ENCODE measurements around the gene KIDINS220.
A peak's percentile ranks its signal among the peaks of the same experiment; 100 is the strongest.

The KIDINS220 gene

DNA sequence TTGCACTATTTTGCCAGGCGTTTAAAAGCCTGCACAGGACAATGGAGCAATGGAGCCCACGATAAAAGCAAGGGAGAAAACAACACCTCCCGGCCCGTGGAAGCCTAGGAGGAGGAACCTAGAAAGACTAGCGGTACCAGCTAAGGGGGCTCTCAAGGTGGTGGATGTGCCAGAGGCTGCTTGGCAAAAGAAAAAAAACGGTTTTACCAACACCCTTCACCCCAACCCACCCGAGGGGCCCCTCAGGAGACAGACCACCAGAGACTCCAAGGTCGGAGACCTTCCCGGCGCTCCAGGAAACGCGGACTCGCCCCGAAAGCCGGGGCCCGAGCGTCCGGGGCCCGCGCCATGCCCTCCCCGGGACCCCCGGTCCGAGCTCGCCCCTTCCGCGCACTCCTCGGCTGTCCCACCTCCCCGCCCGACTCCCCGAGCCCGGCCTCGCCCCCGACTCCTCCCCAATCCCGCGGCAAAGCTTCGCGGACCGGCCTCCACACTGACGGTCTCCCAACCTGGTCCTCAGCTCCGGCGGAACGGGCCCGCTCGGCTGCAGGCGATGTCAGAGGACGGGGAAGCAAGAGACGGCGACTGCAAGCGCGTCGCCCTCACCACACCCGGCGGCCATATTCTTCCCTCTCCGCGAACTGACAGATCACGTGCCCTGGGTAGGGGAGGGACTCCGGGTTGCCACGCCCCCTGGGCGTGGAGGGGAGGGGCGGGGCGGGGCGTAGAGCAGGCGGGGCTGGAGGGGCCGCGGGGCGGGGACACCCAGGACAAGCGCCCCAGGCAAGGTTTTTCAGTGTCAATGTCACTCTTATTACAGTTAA, at the start of gene KIDINS220:
Gene KIDINS220, minus strand, starts transcription at position 643 of the 824 bp plus-strand sequence. CDS start 10,520 bp downstream, outside the sequence.
- DNase-seq, result peak; percentile 35 to 62

DNA sequence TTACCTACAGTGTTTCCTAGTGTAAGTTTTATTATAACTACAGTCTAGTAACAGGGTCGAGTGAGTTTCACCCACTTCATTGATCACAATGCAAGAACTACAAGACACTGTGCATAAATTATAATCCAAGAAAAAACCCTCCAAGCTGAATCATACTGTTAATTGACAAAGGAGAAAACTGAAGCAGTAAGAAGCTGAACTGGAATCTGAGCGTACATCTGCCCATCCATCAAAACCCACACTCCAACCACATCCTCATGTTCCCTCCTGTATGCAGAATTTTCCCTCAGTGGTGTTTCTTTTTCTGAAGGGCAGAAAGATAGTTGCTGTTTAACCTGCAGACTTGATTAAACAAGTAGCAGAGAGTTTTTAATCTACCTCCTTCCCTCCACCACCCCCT, 49.5 kb upstream of the KIDINS220 start:
- DNase-seq, result no peak

DNA sequence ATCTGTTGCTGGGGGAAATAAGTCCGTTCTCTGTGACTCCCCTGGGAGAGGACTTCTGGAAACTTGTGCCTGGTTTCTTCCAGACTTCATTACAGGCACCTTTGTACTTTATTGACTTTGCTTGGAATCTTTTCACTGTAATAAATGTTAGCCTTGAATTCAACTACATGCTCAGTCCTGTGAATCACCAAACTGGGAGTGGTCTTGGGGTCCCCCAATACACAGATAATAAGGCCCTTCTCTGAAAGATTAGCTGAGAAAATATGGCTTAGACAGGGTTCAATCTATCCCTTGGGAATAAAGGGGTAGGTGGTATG, 48.7 kb upstream of the KIDINS220 start:
- no peak for DNase-seq

DNA sequence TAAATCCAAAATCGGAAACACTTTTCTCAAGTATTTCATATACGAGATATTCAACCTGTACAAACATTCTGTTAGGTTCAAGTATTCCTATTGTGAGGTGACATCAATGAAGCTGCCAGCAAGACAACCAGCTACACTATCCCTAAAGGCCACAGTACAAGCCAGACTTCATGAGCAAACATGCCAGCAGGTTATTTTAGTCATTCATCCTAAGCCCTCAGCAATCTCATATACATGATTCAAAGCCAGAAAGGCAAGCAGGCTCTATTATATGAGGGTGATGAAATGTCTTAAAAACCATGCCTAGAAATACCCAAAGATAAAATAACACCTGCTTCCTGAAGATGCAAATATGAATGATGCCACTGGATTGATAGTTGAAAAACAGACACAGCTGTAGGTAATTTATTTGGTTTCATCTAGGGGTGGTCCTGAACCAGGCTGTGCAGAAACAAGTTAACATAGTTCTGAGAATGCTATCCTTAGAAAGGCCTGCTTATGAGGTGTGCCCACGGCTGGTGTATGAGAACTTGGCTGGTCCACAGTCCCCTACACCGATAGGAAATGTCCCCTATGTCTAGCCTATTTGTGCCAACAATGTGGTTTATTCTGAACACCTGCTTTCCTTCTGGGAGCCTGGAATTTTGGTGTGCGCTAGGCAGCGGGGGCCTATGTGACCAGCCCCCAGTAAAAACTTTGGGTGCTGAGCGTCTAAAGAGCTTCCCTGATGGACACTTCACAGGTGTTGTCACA, 48.2 kb upstream of the KIDINS220 start:
- DNase-seq, result no peak

DNA sequence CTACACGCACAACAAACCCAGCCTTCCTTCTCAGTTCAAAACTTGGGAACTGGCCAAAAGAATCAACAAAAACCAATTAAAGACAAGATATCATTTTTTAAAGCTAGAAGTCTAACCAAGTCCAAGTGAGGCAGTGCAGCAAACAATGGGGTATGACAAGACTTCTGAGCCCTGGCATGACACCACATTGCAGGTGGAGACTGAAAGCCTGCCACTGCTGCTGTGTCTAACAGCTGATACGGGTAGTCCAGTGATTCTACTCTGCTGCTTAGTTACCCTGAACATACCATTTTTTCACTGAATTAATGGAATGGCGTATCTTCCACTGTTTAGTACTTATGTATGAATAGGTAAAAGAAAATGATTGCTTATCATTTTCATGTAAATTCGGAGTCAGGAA, 47.4 kb upstream of the KIDINS220 start:
- no peak for DNase-seq

DNA sequence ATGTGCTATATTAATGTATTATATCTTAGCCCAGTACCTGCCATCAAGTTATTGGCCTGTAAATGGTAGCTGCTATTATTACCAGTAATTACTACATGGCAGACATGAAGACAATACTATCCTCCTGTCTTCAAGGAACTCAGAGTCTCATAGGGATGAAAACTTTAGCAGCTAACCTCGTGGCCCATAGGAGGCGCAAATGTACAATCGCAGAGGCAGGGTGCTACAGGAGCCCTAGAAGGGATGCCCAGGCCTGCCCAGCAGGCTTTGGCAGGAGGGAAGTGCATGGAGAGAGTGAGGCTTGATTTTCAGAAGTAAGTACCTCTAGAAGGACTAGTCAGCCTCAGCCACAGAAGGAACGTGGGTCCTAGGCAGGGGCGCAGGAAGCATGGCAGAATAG, 44.7 kb upstream of the KIDINS220 start:
- DNase-seq, result no peak

DNA sequence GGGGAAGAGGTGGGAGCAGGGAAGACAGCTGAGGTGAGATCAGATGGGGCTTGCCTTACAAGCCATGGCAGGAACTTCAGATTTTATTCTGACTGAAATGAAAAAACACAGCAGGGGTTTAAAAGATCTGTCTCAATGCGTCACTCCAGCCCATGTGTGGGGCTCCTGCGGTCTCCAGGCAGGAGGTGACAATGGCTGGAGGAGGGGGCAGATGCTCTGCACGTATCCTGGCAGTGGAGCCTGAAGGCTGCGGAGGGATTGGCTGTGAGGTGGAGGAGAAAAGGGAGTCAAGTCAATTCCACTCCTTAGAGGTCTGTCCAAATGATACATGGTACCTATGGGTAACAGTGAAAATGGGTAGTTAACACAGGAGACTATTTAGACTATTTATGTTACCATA, 40.5 kb upstream of the KIDINS220 start:
- DNase-seq, result no peak

DNA sequence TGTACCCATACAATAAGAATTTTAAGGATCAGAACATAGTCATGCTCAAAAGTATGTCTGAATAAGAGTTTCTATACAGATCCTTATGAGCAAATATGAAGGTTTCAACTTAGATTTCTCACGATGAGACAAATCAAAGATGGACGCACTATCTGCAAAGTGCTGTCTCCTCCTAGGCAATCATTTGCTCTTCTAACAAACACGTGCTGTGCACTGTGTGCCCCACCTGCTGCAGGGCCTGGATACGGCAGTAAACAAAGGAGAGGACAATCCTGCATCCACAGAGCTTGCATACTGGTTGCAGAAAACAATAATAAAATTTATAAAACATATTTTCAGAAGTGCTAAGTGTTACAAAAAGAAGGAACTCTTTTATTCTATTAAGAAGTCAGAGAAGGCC, 39.9 kb upstream of the KIDINS220 start:
- no peak for DNase-seq

DNA sequence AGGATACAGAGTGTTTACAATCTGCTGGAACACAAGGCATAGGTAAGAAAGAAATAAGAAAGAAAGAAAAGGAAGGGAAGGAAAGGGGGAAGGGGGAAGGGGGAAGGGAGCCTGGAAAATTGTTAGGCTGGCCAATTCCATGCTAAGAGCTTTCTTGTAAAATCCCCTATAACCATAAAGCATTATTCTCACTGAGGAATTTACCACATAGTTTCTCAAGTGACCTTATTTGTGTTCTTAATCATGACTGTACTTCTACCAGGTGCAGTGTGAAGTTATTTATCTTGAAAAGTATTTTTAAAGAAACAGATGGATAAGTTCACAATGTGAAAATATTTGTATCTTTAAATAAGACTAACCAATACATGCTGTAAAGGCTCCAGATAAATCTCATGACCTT, 39.2 kb upstream of the KIDINS220 start:
- no peak for DNase-seq

DNA sequence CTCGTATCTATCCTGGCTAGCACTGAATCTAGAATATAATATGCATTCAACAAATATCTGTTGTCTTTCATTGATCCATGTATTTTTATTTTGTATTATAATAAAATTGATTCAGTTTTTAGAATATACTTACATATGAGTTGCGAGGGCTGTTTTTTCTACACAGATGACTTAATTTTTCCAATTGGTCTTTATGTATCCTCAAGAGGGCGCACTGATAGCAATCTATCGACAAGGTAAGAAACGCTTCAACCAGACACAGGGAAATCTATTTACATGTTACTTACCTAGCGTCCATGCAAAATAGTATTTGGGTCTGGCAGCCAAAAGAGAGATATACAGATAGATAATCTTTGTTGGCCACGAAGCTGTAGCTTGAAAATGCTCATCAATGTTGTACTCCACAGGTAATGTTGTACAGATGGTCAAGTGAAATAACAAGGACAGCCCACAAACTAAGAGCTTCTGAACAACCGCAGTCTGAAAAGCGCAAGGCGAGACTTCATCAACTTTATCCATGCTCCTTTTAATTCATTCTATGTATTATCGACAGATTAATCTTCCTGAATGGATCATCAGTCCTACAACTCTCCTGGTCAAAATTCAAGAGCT, 35.5 kb upstream of the KIDINS220 start:
- DNase-seq, result no peak

DNA sequence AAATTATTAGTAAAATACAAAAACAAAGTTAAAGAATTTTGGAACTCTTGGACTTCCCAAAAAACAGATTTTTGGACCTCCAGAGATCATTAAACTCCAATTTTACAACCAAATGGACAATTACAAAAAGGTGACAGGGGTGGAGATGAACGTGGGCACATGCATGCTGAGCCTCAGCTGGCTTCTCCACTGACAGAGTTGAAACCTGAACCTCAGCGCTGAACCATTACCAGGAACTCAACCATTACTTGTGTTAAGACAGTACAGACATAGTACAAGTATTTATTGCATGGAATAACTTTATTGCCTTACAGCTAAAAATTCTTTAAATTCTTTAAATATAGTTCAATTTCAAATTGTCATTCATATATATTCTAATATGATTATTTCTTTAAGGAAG, 33.0 kb upstream of the KIDINS220 start:
- no peak for DNase-seq

DNA sequence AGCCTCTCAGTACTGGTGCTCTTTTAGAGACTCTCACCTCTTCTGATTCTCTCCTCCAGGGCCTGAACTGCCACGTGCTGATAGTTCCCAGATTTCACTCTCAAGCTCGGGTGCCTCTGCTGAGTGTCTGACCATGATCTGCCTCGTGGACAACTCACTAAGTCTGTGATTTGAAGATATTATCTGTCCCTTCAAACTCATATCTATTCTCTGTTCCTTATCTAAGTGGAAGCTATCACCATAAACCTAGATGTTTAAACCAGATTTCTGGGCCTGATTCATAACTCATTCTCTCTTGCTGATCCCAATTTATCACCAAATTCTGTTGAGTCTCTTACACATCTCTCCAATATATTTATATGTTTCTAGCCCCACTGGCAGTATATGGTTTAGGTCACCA, 29.9 kb upstream of the KIDINS220 start:
- no peak for DNase-seq

DNA sequence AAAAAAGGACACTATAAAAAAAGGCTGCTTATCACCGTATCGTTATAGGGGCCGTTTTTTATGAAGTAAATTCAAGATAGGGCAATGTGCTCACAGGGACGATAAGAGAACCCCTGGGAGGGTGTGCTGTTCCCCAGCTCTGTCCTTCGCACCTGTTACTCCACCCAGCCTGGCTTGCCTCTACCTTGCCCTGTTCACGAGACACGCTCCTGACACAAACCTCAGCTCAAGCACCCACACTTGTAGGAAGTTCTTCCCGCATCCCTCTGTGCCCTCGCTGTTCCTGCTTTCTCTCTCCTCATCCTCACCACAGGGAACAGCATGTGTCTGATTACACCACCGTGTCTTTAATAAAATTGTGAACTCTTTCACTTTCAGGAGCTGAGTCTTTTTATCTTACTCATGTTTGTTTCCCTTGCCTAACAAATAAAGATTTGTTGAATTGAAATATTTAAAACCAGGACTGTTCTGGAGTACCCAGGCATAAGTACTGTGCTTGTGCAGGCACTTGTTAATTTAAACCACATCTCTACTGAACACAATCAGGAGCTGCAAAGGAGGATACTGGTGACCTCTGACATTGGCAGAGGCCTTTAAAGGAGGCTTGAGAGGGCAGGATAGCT, 26.0 kb upstream of the KIDINS220 start:
- DNase-seq, result no peak

DNA sequence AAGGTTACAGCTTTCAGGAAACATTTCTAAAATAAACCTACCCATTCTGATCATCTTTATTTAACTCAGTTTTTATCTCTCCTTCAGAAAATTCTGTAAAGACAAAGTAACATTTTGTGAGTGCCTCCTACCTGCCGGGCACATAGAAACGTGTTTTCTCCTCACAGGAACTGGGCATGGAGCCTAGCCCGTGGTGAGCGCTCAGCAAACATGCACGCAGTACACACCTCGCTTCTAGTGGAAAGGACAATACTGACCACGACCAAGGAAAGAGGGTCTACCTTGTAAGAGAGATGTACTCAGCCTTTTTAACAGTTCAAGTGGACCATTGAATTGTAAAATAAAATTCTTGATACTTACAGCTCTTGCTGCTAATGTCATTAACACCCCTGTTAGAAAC, 24.8 kb upstream of the KIDINS220 start:
- no peak for DNase-seq

DNA sequence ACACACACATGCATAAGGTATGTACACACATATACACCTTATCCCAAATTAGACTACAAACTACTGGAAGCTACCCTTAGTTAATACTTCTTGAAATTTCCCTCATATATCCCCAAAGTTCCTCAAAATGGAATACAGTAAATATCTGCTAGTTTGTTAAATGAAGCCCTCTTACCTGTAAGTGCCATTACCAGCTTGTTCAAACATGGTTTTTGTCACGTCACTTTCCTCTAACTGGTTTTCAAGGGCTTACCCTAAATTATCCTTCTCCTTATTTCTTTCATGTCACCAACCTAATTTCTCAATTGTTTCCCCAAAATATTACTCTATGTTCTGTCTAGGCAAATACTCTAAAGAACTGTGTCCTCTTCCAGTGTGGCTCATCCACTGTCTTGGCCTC, 24.4 kb upstream of the KIDINS220 start:
- no peak for DNase-seq

DNA sequence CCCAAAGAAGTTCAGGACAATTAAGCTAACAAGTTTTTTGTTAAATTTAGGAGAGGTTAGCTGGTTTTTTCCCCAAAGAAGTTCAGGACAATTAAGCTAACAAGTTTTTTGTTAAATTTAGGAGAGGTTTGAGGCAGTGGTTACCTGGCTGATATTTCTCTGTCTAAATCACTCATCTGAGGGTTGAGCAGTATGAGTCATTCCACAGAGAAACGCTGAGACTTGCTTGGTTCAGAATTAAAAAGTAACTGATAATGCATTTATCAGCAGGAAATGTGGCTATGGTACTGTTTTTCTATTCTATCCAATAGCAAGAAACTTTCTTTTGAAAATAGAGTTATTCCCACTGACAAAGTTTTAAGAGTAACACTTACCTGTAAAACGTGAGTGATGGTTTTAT, 22.8 kb upstream of the KIDINS220 start:
- DNase-seq, result no peak

DNA sequence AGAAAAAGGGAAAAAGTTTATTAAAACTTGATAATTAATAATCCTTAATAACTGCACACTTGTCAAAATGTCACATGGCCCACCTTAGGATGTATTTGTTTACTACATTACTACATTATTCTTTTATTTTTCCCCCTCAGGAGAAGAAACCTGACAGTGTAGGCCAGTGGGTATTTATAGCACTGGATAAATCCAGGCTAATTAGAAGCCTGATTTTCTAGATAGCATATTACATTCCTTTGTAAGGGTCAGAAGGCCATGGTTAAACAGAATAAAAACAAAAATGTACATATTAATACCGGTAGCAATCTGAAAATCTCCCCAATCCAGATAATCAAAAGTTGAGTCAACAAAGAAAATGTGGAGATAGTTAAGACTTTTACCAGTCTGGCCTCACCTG, 21.5 kb upstream of the KIDINS220 start:
- no peak for DNase-seq

DNA sequence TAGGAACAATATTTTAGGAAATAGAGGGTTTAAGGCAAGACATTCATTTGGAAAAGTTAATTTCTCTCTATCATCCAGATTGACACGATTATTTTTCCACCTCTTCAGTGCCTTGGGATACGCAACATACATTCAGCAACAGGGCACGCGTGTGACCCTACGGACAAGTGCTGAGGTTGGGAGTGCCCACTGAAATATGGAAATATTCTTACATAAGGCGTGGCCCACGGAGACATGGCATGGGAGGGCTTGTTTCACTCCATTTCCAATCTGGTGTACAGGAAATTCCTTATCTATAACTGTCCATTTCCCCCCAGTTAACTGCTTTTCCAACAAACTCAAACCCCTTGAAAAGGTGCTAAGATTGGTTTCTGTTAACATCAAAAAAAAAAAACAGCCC, 20.9 kb upstream of the KIDINS220 start:
- DNase-seq, result no peak

DNA sequence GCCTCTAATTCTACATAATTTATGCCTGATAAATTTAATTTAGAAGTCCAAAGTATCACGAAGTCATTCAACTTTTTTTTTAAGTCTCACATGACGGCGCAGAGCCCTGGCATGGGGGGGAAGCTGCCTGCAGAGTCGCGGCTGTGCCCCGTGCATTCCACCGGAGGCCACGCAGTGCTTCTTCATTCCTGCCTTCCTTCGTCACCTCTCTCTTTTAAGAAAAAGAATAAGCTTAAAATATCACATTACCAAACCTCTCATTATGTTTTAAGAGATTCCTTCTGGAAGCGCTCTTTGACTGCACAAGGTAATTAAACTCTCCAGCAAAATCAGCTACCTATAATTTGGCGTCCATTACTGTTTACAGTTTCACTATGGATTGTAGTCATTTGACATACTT, 20.3 kb upstream of the KIDINS220 start:
- no peak for DNase-seq

DNA sequence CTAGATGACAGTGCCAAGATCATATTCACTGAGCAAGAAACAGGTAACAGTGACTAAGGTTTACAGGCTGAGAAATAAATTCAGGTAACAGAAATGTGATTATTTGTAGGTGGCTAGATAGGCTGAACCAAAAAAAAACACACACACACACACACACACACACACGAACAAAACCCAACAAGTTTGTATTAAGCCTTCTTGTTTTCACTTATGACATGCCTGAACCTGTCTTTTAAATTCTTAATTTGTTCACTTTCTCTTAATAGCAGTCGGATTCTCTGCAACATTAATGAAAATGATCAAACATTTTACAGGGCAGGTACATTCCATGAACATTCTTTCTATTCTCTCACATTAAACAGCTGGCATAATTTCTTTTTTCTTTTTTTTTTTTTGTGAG, 18.8 kb upstream of the KIDINS220 start:
- DNase-seq, result no peak

DNA sequence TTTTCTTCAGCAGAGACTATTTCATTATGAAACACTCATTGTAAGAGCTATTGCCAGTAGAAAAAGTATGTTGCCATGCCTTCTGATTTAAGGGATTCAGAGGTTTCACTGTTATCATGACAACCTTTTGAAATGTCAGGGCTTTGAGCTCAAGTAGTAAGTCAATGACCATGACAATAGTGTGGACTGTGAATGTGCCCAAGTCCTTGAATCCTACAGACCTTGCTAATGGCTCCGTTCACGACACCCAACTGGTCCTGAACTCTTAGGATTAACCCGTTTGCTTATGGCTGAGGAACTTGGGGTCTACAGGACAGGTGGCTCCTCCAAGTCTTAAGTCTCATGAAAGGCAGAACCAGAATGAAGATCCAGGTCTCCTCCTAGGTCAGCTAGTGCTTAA, 17.6 kb upstream of the KIDINS220 start:
- DNase-seq, result no peak

DNA sequence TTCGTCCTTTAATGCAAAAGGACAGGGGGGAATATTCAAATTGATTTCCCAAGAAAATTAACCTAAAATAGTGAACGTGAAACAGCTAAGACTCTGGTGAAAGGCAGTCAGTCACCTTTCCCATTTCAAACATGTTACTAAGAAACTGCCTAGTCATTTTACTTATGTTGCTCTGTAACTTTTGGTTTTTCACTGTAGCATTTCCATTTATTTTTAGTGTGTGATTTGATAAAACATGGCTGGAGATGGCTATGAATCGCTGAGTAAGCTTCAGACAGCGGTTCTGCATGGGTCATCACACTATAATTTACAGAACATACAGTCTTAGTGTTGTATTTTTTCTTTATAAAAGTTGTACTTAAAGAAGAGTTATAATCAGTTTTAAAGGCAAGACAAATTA, 16.0 kb upstream of the KIDINS220 start:
- DNase-seq, result no peak

DNA sequence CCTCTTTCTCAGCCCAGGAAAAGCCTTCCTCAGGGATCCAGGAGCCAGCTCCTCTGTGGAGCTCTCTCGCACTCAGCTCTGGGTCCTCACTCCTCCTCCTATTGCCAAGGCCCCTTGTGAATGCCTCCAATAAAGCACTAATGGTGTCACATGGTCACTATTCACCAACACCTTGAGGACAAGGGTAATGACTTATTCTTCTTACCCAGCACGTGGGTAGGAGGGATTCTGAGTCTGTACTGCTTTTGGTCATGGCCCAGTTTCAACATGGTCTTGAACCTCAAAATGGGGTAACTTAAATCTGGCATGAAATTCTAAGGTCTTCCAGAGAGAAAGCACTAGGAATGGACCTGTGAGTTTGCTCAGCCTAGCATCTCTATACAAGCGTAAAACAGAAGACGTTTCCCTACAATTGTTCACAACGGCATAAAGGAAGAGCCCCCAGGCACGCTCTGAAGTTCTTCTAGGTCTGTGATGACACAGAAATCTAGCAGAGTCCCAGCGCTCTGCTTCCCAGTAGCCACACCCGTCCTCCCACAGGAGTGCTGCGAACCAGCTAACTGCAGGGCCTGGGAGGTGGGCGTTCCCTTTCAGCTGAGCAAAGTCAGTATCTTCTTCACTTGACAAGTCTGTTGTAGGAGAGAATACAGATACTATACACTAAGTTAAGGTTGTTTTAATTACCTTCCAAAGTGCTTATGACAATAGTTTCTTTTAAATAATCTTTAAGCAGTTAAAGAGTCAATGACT, 14.6 kb upstream of the KIDINS220 start:
- no peak for DNase-seq

Data from cerebellar nuclear complex (tissue), 1 donor.